GM18505 (cell line): ENCODE data around the gene R3HDM2.
"Not testable (repeated sequence)": the region's sequence is repeated elsewhere in the genome, so short reads cannot be mapped to it uniquely, and the experiment has no call there.

Source experiments
- ATAC-seq: cut with Tn5 transposase; IDR thresholded peaks from one replicate; pipeline ENCODE4 v1.9.1; 2021; ENCODE audit not compliant: unreplicated experiment
- POLR2A ChIP-seq: IDR thresholded peaks from 4 replicates; pipeline ENCODE4 v1.6.1; 2011; ENCODE audit warnings: borderline replicate concordance; ENCODE audit not compliant: insufficient read depth, insufficient read length; ENCODE audit errors: extremely low read depth

The R3HDM2 gene

GRCh38 chr12:57369202-57369601, 61.6 kb downstream of the R3HDM2 start:
- no peak for TF ChIP-seq POLR2A
- no peak for ATAC-seq

- no peak for TF ChIP-seq POLR2A
- no peak for ATAC-seq
These were observed 62.3 kb downstream of the R3HDM2 start for GRCh38 chr12:57368349-57369095.

DNA sequence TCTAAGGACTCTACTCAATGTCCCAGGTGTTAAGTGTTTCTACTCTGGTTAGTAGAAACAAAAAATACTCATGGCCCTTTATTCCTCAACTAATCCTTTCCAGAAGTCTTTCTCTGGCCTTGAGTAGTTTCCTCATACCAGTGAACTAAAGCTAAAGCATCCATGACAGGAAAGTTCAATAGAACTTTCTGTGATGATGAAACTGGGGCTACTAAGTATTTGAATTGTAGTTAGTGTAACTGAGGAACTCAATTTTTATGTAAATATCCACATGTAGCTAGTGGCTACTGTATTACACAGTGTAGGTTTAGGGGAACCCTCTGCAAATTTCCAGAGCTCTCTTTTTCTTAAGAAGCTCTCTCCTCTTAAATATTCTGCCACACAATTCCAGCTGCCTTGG, 63.7 kb downstream of the R3HDM2 start:
- TF ChIP-seq POLR2A: no peak
- ATAC-seq: no peak

DNA sequence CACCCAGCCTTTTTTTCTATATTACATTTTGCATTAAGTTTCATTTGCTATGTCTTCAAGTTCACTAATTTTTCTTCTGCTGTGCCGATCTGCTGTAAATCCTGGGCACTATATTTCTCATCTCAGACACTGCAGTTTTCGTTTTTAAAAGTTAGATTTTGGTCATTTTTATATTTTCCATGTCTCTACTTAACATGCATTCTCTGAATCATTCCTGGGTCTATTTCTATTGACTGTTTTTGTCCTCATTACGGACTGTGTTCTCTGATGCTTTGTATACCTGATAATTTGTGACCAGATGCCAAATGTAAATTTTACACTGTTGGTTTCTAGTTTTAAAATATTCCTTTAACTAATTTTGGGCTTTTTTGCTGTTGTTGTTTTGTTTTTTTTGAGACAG, 64.5 kb downstream of the R3HDM2 start:
- TF ChIP-seq POLR2A: no peak
- ATAC-seq: no peak

GRCh38 chr12:57364156-57364555, 66.7 kb downstream of the R3HDM2 start:
- ATAC-seq: not testable (repeated sequence)

GRCh38 chr12:57360468-57360867, 70.4 kb downstream of the R3HDM2 start:
- ATAC-seq: no peak
- no peak for TF ChIP-seq POLR2A

- no peak for TF ChIP-seq POLR2A
- ATAC-seq: no peak
These were observed 72.2 kb downstream of the R3HDM2 start for GRCh38 chr12:57358646-57359045.

- TF ChIP-seq POLR2A: no peak
- no peak for ATAC-seq
These were observed 75.1 kb downstream of the R3HDM2 start for GRCh38 chr12:57355734-57356133.

DNA sequence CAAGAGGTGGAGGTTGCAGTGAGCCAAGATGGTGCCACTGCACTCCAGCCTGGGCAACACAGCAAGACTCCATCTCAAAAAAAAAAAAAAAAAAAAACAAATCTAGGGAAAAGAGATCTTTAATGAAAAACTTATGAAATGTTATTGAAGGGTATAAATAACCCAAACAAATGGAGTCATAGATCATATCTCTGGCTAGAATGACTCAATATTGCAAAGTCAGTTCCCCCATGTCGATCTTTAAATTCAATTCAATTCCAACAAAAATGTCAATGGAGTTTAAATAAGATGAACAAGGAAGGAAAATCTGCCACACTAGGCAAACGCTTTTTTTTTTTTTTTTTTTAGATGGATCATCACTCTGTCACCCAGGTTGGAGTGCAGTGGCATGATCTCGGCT, 78.7 kb downstream of the R3HDM2 start:
- no peak for ATAC-seq
- TF ChIP-seq POLR2A: no peak

GRCh38 chr12:57347284-57347683, 83.6 kb downstream of the R3HDM2 start:
- no peak for ATAC-seq
- no peak for TF ChIP-seq POLR2A

GRCh38 chr12:57343703-57344378, 87.0 kb downstream of the R3HDM2 start:
- no peak for ATAC-seq
- no peak for TF ChIP-seq POLR2A

DNA sequence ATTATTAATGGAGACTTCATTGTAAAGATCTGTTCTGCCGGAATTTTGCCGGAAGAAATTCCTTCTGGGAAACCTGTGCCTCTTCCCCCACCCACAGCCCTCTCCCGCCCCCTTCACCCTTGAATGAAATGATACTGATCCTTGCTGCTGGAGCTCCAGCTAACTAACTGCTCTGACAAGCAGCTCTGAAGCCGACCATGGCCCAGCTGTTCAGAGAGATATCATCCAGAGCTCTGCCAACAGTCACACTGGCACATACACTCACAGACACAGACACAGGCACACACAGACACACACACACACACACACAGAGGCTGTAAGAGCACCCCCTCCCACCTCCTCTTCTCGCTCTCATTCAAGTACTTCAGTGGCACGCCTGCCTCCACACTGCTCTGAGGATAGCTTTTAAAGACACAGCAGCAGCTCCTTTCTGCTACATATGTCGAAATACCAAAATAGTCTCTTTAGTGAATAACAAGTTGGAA, 88.6 kb downstream of the R3HDM2 start:
- no peak for TF ChIP-seq POLR2A
- no peak for ATAC-seq

DNA sequence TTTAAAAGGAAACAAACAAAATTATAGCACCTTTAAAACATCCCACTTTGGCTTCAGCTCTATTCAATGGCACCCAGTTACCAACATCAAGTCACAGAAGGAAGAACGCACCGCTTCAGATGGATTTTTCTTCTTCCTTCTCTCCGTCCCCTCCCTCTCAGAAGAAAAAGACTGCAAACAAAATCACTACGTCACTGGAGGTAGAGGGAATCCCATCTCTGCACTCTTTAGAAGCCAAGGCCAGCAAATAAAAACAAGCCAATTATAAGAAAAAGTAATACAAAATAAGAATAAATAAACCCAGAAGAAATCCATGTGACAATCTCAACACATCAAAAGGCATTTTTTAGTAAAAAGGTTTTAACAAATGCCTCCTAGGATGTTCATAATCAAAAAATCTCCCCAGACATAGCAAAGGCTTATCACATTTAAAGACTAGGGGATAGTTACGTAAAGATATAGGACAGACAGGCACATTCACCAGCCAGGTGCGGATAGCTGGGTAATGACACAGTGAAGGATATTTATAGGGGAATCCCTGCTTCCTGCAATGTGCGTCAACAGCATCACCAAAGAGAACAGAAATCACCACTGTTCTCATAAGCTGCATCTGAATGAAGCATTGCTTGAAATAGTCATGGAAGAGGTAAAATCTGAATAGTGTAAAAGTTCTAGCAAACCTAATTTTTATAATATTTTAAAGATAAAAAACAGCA, 89.4 kb downstream of the R3HDM2 start:
- TF ChIP-seq POLR2A: no peak
- no peak for ATAC-seq

- TF ChIP-seq POLR2A: no peak
These were observed 90.7 kb downstream of the R3HDM2 start for GRCh38 chr12:57340104-57340503.

GRCh38 chr12:57336299-57336698, 94.5 kb downstream of the R3HDM2 start:
- not testable (repeated sequence) for ATAC-seq

More at GRCh38 chr12:57340104-57340503, 90.7 kb downstream of the R3HDM2 start:
- no peak for ATAC-seq
